Stimulated activated CD8-positive, alpha-beta memory T cell treated with anti-CD3 and anti-CD28 coated beads, Interleukin-15, amount 100 ng/mL, for 48 hours (primary cell): ENCODE results near the gene CHST11.

ENCODE experiments used
- DNase-seq, 2 donors: peaks; one replicate each; pipeline ENCODE4 v3.0.0-alpha.2; 2020; ENCODE audit warnings: low read depth in 2 of 2

Gene CHST11

GRCh38 chr12:104653730-104654664 is 197.2 kb downstream of the CHST11 start:
- DNase-seq: no peak

DNA sequence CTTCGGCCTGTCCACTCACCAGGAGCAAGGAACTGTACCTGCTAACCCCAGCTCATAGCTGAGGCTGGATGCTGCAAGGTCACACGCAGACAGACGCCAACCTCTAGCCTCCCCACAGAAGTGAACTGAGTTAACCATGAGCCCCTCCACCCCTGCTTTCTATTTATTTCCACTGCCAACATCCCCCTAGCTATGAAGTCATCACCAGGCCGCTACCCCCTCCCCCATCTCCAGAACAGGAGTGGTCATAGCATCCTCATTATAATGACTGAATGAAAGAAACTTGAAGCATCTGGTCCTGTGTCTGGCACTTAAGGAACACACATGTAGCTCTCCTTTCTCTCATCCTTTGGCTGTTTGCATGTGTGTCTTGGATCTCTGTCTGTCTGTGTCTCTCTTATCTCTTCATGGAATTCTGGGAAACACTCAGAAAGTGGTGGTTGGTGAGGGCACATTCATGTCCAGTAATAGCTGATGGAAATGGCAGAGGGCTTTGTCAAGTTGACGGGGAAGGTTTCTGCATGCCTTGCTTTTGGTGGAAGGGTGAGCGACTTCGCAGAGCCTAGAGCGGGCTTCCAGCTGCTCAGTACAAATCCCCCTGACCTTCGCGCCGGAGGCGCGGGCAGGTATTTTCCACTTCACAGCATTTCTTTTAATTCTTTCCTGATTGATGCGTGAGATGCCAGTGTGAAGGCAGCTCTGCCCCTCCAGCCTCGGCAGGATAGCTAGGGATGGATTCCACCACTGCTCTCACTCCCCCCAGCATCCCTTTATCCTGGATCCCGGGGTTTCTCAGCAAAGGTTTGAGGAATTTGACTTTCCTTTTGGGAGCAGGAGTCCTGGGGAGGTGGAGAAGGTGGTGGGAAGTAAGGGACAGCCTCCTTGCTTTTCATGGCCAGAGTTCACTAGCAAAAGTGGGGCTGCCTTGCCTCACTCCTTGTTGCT is 198.2 kb downstream of the CHST11 start:
- no peak for DNase-seq

- no peak for DNase-seq
Measured at GRCh38 chr12:104656383-104656782, 199.6 kb downstream of the CHST11 start.

DNA sequence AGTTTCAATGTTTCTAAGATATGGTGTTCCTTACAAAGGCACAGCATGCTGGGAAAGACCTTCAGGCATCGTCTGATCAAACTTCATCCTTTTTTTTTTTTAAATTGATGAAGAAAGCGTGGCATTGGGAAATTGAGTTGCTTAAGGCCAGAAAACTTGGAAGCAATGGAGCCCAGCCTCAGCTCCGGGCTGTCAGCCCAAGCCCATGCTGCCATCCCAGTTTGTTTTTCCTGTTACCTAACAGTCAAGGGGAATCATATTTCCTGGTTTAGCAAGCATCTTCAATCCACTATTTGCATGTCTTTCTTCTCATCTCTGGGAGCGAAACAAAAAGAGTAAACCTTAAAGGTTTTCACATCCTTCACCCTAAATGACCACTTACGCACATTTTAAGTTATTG is 200.2 kb downstream of the CHST11 start:
- DNase-seq: no peak

- DNase-seq: no peak
Measured at GRCh38 chr12:104657726-104658484, 201.2 kb downstream of the CHST11 start.

GRCh38 chr12:104659058-104659457 is 202.3 kb downstream of the CHST11 start:
- no peak for DNase-seq

- no peak for DNase-seq
Measured at GRCh38 chr12:104662203-104662602, 205.5 kb downstream of the CHST11 start.

DNA sequence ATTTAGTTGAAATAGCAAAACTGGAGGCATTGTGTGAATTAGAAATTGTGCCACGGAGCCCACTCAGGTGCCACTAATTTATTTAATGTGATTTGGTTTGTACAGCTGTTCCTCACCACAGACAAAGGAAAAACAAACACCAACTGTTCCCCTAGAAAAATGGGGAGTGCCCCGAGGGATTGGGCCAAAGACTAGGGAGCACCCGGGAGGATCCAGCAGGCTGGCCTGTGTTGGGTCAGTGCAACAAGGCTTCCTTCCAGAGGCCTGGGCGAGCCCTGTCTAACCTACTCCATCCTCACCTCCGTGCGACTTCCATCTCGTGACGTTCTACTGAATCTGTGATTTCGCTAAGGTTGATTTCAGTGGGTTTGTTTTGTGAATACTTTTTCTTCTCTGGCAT is 206.2 kb downstream of the CHST11 start:
- DNase-seq: no peak

- DNase-seq: no peak
Measured at GRCh38 chr12:104664351-104664750, 207.6 kb downstream of the CHST11 start.

DNA sequence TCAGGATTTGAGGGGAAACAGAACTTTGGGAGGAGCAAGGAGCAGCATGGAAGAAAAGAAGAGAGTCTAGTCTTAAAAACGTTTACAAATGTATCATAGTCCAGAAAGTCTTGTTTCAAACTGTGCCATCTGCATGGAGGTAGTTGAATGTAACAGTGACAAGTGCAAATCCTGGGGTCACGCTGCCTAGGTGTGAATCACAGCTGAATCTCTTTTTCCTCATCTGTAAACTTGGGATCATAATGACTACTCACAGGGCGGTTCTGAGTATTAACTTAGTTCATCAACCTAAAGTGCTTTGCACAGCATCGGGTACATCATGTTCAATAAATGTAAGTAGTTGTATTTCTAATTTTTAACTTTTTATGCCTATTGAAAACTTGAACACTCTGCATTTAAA is 208.5 kb downstream of the CHST11 start:
- DNase-seq: no peak

DNA sequence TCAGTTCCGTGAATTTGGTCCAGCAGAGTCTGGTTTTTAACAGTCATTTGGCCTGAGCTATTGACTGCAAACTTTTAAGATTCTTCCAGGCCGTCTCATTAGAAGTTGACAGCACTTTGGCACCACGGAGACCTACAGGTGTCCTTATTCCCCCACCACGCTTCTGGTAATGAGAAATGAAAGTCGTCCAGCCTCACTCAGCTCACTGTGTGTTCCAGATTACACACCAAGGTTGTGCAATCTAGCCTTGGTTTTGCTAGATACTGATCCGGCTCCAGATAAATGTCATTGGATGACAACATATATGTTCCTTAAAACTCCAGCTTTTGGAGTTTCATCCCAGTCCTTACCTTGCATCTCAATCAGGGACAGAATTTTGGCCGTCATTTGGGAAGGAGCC is 210.4 kb downstream of the CHST11 start:
- no peak for DNase-seq

GRCh38 chr12:104668274-104668718 is 211.5 kb downstream of the CHST11 start:
- no peak for DNase-seq

DNA sequence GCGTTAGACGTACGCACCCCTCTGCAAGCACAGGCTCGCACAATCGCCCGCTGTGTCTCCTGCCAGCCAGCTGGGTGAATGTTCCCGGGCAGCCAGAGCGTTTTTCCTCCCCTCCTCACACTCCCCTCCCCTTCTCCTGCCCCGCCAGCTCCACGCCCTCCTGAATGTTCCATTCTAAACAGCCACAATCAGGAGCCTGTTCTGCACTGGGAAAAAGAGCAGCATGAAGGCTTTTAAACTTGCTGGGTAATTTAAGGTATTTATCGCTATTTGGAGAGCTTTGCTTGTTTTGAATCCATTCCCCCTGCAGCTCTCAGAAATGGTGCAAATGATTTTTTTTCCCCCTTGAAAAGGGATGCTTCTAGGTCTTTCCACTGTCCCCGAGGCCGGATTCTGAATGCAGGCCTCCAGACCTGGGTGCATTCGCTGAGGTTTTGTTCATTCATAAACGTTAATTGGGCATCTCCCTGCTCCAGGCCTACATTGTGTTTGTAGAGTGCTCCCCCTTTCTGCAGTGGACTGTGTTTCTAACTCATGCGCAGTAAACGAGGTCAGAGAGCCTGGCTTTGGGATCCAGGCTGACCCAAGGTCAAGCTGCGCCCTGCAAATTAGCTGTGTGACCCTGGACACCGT is 212.5 kb downstream of the CHST11 start:
- no peak for DNase-seq

GRCh38 chr12:104669851-104670337 is 213.1 kb downstream of the CHST11 start:
- no peak for DNase-seq

DNA sequence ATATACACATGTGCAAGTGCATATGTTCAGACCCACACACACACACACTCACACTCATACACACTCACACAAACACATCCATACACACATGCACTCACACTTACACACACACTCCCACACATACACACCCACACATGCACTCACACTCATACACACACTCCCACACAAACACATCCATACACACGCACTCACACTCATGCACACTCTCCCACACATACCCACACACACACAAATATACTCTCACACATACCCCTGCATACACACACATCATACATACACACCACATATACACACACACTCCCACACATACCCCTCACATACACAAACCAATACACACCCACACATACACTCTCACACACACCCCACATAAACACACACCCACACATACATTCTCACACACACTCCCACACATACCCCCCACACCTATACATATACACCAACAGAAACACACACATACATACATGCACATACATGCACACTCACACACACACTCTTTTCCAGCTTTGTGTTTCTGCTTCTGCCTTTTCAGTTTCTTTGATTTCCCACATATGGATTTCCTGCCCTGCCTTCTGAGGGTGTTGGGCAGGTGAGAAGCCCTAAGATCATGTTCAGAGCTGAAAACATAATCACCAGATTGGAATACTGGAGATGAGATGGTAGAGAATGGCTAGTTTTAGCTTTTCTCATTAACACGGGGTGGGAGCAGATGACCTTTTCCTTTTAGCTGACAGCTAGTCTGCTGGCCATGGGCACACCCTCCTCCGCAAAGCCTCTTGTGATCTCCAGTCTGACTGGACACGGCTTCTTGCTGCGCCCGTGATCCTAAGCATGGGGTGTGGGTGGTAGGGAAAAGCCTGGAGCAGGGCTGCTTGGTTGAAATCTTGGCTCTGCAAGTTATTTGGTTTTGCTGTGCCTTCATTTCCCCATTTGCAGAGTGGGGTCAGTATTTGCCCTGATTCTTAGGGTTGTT is 214.0 kb downstream of the CHST11 start:
- no peak for DNase-seq

DNA sequence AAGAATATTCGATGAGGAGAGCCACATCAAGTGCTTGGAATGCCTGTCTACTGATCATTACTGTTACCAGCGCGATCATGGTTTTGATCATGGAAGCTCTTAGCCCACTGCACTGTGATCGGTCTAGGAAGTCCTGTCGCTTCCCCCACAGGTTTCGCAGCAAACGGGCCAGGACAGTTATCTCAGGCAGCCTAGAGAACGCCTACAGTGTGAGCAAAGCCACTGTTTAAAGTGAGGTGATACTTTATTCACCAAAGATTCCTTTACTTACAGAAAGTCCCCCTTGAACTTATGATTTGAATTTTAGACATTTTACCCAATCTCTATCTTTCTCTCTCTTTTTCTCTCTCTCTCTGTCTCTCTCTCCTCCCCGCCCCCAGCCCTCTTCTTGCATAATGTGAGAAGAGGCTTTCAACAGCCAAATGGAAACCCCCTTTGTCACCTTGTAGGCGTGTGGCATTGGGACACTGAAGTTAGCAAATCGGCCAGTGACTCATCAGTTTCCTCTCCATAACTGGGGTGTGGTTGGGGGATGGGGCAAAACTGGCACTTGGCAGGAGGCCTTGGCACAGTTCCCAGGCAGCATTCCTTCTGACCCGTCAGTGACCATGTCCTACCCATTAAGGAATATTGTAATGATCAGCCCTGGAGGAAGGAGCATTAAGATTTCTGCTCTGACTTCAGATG is 214.8 kb downstream of the CHST11 start:
- peak; percentile 79 to 80 for DNase-seq

DNA sequence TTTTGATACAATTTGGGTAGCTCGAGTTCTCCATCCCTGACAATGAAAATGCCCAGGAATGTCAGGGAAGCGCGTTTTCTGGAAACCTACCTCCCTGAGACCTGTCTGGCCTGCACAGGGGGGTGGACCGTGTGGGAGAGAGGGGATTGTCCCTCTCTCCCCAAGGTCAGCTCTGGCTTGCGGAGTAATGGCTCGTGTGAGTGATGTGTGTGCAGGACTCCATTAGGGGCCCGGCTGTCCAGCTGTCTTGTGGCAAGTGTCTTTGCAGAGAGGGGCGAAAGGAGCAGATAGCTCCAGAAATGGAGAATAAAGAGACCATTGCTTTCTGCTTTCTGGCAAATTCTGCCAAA is 215.3 kb downstream of the CHST11 start:
- no peak for DNase-seq

DNA sequence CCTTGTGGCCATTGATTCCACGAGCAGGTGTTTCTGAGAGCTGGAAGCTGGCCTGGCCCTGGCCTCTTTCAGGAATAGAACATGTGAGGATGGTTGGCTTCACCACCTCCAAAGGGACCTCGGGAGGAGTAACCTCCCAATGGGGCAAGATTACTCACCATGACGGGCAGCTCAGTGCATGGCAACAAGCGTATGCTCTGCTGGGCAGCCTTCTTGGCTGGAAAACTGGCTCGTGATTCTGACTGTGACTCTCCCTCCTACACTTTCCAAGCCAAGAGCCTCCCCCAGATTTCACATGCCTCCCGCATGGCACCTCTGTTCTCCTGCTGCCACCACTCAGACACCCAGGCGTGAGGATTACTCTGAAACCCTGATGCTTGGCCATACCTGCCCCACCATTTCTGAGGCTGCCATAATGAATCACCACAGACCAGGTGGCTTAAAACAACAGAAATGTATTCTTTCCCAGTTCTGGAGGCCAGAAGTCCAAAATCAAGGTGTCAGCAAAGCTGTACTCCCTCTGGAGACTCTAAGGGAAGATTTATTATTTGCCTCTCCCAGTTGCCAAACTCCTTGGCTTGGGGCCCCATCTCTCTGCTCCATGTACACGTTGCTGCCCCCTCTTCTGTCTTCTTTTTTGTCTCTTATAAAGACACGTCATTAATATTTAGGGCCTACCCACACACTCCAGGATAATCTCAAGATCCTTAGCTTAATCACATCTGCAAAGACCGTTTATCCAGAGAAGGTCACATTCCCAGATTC is 215.9 kb downstream of the CHST11 start:
- DNase-seq: no peak

DNA sequence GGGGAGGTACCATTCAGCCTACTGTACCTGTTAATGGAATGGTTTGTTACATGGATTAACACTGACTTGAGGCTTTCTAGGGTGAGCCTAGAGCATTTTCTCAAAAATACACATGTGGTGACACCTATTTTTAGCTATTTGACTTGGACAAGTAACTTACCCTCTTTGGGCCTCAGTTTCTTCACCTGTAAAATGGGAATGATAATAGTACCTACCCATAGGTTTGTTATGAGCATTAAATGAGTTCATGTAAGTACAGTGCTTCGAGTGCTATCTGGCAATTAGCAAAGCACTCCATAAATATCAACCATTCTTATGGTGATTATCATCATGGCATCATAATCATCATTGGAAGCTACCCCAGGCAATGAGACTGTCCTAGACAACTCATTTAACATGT is 216.5 kb downstream of the CHST11 start:
- DNase-seq: no peak
